CD8-positive, alpha-beta memory T cell (primary cell): ENCODE data around the gene MYCBP. TPM values are rescaled to one million over a fixed set of nuclear protein-coding genes. Genes with fewer than 3 reads are reported as not detected.

ENCODE experiments used
- CTCF ChIA-PET: fragments of 350-600 bp; sonication (Branson Sonifier 250); formaldehyde crosslinking; loops from one replicate; lab custom pipeline; 2021; ENCODE audit warnings: antibody characterized with exemption; lab: Charles Lee
- POLR2A ChIA-PET: fragments of 350-600 bp; sonication (Branson Sonifier 250); formaldehyde crosslinking; loops from one replicate; lab custom pipeline; 2021; ENCODE audit warnings: antibody characterized with exemption; lab: Charles Lee
- DNase-seq, 5 donors: peaks; one replicate each; pipeline versions ENCODE4 v3.0.0 to v3.0.0-alpha.2; 2020 to 2022; ENCODE audit warnings: mixed read lengths in 1 of 5
- H3K27ac ChIP-seq: one replicate; pipeline ENCODE4 v1.7.0; 2013; ENCODE audit warnings: low read depth, mild to moderate bottlenecking, low read length, moderate library complexity
- H3K27me3 ChIP-seq: 2 replicates; pipeline ENCODE4 v1.7.0; 2013; ENCODE audit warnings: low read length, mild to moderate bottlenecking; ENCODE audit not compliant: insufficient read depth, poor library complexity, severe bottlenecking
- H3K36me3 ChIP-seq: 2 replicates; pipeline ENCODE4 v1.7.0; 2013; ENCODE audit warnings: mild to moderate bottlenecking, low read length, moderate library complexity; ENCODE audit not compliant: insufficient read depth
- H3K4me1 ChIP-seq: 2 replicates; pipeline ENCODE4 v1.7.0; 2013; ENCODE audit warnings: mild to moderate bottlenecking, low read length, moderate library complexity; ENCODE audit not compliant: insufficient read depth
- H3K4me3 ChIP-seq: 2 replicates; pipeline ENCODE4 v1.7.0; 2013; ENCODE audit warnings: mild to moderate bottlenecking, low read length
- H3K9me3 ChIP-seq: 2 replicates; pipeline ENCODE4 v1.7.0; 2013; ENCODE audit warnings: mild to moderate bottlenecking, low read length
- H3K27ac Mint-ChIP-seq, 8 donors: one replicate each; pipeline ENCODE4 v1.8.0; 2020 to 2021; ENCODE audit warnings: mixed read lengths in 8 of 8, mild to moderate bottlenecking in 6 of 8, inconsistent platforms in 3 of 8, moderate library complexity in 3 of 8
- H3K27me3 Mint-ChIP-seq, 2 donors: one replicate each; pipeline ENCODE4 v1.8.0; 2020 to 2021; ENCODE audit warnings: mixed read lengths in 2 of 2, mild to moderate bottlenecking in 1 of 2, moderate library complexity in 1 of 2
- H3K36me3 Mint-ChIP-seq, 3 donors: one replicate each; pipeline ENCODE4 v1.8.0; 2020 to 2021; ENCODE audit warnings: mixed read lengths in 3 of 3, inconsistent platforms in 1 of 3, mild to moderate bottlenecking in 1 of 3
- H3K4me1 Mint-ChIP-seq, 3 donors: one replicate each; pipeline ENCODE4 v1.8.0; 2020 to 2021; ENCODE audit warnings: mixed read lengths in 3 of 3, inconsistent platforms in 1 of 3, mild to moderate bottlenecking in 1 of 3
- H3K4me3 Mint-ChIP-seq, 7 donors: one replicate each; pipeline ENCODE4 v1.8.0; 2020 to 2021; ENCODE audit warnings: mixed read lengths in 7 of 7, mild to moderate bottlenecking in 6 of 7, moderate library complexity in 4 of 7, inconsistent platforms in 2 of 7
- H3K9me3 Mint-ChIP-seq, 5 donors: one replicate each; pipeline ENCODE4 v1.8.0; 2020 to 2022; ENCODE audit warnings: mixed read lengths in 5 of 5, mild to moderate bottlenecking in 3 of 5, moderate library complexity in 2 of 5, inconsistent platforms in 1 of 5
- polyA plus RNA-seq: library from polyadenylated mRNA; unstranded; fragments of 300-500 nt; fragmentation: Illumina TruSeq; gene quantifications from one replicate; pipeline ENCODE4 v1.2.3, GENCODE V29; 2021
- total RNA-seq, 2 experiments: library from RNA; stranded (reverse); gene quantifications; one replicate each; pipeline ENCODE4 v1.2.3, GENCODE V29; 2021

Gene MYCBP
- total and polyA plus RNA-seq, 3 experiments from 2014 or later, result 63.4 to 74.3 (median 63.9) TPM

DNA sequence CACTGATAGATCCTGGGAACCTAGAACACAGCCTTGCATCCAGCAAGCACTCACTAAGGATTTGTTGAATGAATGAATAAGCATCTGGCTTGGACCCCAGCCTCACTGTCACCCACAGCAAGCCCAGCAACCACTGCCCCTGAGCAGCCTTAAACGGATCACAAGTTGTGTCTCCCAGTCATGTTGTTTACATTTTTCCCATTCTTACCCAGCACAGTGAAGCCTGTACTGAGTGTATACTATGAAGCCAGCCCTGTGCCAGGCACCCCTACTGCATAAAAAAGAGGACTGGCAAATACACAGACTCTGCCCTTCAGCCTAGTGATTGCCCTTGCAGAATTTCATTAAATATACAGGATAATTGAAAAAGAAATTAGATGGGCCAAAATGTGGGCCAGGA lies 43.8 kb downstream of the MYCBP start:
- H3K36me3 ChIP-seq, result no peaks in the 10 kb centered on the region
- no peak overlapping the region for H3K4me3 ChIP-seq
- Mint-ChIP-seq H3K4me3 (no peak overlapping the region), H3K4me1 (no peaks in the 10 kb centered on the region), H3K9me3 (no peaks in the 10 kb centered on the region), H3K36me3 (no peaks in the 10 kb centered on the region), H3K27ac (no peak overlapping the region), H3K27me3 (peaks cover 24 to 58% of the 10 kb centered on the region in 2 donors)
- no peak overlapping the region for H3K27ac ChIP-seq
- ChIA-PET POLR2A (no interaction called here), CTCF (no interaction called here)
- DNase-seq, result no peak
- H3K4me1 ChIP-seq, result no peaks in the 10 kb centered on the region
- no peaks in the 10 kb centered on the region for H3K9me3 ChIP-seq
- no peaks in the 10 kb centered on the region for H3K27me3 ChIP-seq

DNA sequence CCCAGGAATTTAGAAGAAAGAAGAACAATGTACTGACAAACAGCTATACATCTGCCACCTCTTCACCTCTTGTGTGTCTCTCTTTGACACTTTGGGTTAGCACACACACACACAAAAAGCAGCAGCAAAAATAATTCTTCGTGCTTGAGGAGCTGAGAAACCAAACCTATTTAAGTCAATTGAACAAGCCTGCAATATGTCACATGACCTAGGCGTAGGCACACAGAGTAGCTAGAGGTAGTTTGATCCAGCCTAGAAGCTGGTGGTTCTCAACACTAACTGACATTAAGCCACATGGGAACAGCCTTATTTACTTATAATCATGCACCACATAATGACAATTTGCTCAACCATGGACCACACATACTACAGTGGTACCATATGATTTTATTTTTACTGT lies 45.8 kb downstream of the MYCBP start:
- Histone ChIP-seq H3K4me3 (no peak overlapping the region), H3K27ac (no peak overlapping the region), H3K9me3 (no peaks in the 10 kb centered on the region), H3K27me3 (no peaks in the 10 kb centered on the region), H3K36me3 (no peaks in the 10 kb centered on the region), H3K4me1 (no peaks in the 10 kb centered on the region)
- Mint-ChIP-seq H3K4me1 (no peaks in the 10 kb centered on the region), H3K4me3 (no peak overlapping the region), H3K27me3 (peaks cover 29 to 70% of the 10 kb centered on the region in 2 donors), H3K9me3 (no peaks in the 10 kb centered on the region), H3K36me3 (no peaks in the 10 kb centered on the region), H3K27ac (no peak overlapping the region)
- DNase-seq, result no peak
- POLR2A ChIA-PET, result no interaction called here
- CTCF ChIA-PET, result interaction anchor here (1.2 kb wide), 1 partner anchor 9 kb away, joined by 3 read pairs; no protein-coding TSS in a partner anchor

DNA sequence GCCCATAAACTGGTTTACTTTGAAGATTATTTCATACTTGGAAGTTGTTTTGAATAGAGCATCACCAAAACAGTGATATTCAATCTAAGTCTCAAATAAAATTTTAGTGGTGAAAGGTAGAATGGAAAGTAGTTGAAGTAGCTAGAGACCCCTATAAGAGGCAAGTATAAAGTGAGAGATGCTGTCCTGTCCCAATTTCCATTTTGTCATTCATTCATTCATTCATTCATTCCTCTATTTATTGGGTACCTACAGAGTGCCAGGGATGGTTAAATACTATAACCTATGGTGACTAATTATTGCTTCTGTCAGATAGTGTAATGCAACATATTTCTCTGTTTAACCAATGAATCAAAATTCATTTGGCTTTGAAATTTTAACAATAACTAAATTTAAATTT lies 46.3 kb downstream of the MYCBP start:
- no peaks in the 10 kb centered on the region for H3K9me3 ChIP-seq
- no peak overlapping the region for H3K27ac ChIP-seq
- no peak for DNase-seq
- ChIA-PET POLR2A (no interaction called here), CTCF (interaction anchor here (1.2 kb wide), 1 partner anchor 8 kb away, joined by 3 read pairs; no protein-coding TSS in a partner anchor)
- H3K27ac Mint-ChIP-seq, result no peak overlapping the region
- H3K4me3 ChIP-seq, result no peak overlapping the region
- no peaks in the 10 kb centered on the region for H3K4me1 ChIP-seq
- H3K4me1 Mint-ChIP-seq, result no peaks in the 10 kb centered on the region
- H3K36me3 ChIP-seq, result no peaks in the 10 kb centered on the region
- no peaks in the 10 kb centered on the region for H3K9me3 Mint-ChIP-seq
- H3K27me3 Mint-ChIP-seq, result peaks cover 33 to 73% of the 10 kb centered on the region in 2 donors
- no peaks in the 10 kb centered on the region for H3K36me3 Mint-ChIP-seq
- no peak overlapping the region for H3K4me3 Mint-ChIP-seq
- no peaks in the 10 kb centered on the region for H3K27me3 ChIP-seq

DNA sequence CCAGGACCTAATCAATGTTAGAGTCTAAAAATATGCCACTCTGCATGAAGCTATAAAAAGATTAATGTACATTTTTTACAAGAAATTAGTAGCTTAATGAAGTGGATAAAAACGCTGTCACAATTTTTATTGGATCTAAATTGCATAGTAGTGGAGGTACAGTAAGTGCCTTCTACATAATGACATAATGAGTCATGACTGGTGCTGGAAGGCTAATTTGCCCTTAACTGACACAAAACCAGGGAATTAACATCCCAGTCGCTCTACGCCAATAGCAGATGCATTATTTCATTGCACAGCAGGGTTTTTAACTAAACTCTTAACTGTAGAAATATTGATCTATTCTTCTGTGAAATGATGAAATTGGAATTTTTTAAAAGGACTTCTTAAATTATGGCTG lies 46.9 kb downstream of the MYCBP start:
- DNase-seq, result no peak
- ChIA-PET CTCF (no interaction called here), POLR2A (no interaction called here)
- Histone ChIP-seq H3K4me3 (no peak overlapping the region), H3K27me3 (no peaks in the 10 kb centered on the region), H3K36me3 (no peaks in the 10 kb centered on the region), H3K4me1 (no peaks in the 10 kb centered on the region), H3K27ac (no peak overlapping the region), H3K9me3 (no peaks in the 10 kb centered on the region)
- Mint-ChIP-seq H3K36me3 (no peaks in the 10 kb centered on the region), H3K4me3 (no peak overlapping the region), H3K9me3 (no peaks in the 10 kb centered on the region), H3K4me1 (no peaks in the 10 kb centered on the region), H3K27me3 (peaks cover 38 to 76% of the 10 kb centered on the region in 2 donors), H3K27ac (no peak overlapping the region)

DNA sequence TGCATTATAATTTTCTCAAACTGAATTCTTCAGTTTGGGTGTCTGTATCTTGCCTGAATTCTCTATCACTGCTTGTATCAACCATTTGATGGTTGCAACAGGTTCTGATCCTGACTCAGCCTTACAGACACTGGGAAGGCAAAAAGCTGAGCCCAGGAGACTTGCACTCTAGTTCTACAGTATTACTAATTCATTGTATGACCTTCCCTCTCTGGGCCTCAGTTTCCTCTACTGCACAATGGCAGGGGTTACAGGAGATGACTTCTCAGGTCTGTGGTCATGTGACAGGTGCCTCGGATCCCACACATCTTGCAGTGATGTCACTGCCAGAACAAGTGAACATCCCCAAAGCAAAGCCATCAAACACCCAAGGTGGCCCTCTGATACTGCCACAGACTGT lies 52.3 kb downstream of the MYCBP start:
- Histone ChIP-seq H3K36me3 (no peaks in the 10 kb centered on the region), H3K9me3 (no peaks in the 10 kb centered on the region), H3K4me3 (no peak overlapping the region), H3K27ac (no peak overlapping the region), H3K27me3 (peaks cover 27% of the 10 kb centered on the region), H3K4me1 (peaks cover 8% of the 10 kb centered on the region)
- peaks cover 49 to 81% of the 10 kb centered on the region in 2 donors for H3K27me3 Mint-ChIP-seq
- no peak overlapping the region for H3K4me3 Mint-ChIP-seq
- H3K27ac Mint-ChIP-seq, result no peak overlapping the region
- ChIA-PET CTCF (interaction anchor here (1.4 kb wide), 1 partner anchor 26 kb away, joined by 3 read pairs; no protein-coding TSS in a partner anchor), POLR2A (no interaction called here)
- H3K9me3 Mint-ChIP-seq, result peaks cover 0 to 3% (median 2%) of the 10 kb centered on the region in 5 donors
- H3K4me1 Mint-ChIP-seq, result peaks cover 9 to 20% (median 13%) of the 10 kb centered on the region in 3 donors
- no peak for DNase-seq
- H3K36me3 Mint-ChIP-seq, result no peaks in the 10 kb centered on the region

DNA sequence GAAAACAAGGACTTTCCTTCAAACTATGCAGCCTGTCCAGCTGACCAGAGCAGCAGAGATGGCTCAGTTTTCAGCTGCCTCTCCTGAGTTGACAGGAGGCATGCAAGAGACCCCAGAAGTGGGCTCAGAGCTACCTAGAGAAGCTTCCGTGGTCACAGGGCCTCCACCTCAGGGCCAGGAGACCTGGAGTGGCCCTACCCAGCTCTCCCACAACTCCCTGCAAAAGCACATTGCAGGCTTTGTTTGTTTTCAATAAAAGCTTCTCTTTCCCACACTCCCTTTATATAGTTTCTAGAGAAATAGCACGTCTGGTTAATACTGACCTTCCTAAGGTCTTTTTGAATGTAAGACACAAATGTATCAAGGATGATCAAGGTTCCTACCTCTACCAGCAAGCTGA lies 53.6 kb downstream of the MYCBP start:
- no peak overlapping the region for H3K4me3 ChIP-seq
- ChIA-PET POLR2A (no interaction called here), CTCF (interaction anchor here (0.7 to 1.6 kb wide), 5 partner anchors 10 to 35 kb away, joined by 3 to 5 read pairs (median 3); no protein-coding TSS in a partner anchor)
- H3K4me1 Mint-ChIP-seq, result peaks cover 12 to 25% (median 19%) of the 10 kb centered on the region in 3 donors
- no peaks in the 10 kb centered on the region for H3K36me3 ChIP-seq
- H3K9me3 Mint-ChIP-seq, result peaks cover 0 to 4% (median 2%) of the 10 kb centered on the region in 5 donors
- peaks cover 34% of the 10 kb centered on the region for H3K27me3 ChIP-seq
- H3K9me3 ChIP-seq, result no peaks in the 10 kb centered on the region
- H3K27me3 Mint-ChIP-seq, result peaks cover 49 to 81% of the 10 kb centered on the region in 2 donors
- H3K27ac Mint-ChIP-seq, result peak overlapping the region in 1 of 8 donors; percentile 14
- no peaks in the 10 kb centered on the region for H3K36me3 Mint-ChIP-seq
- H3K4me1 ChIP-seq, result peaks cover 8% of the 10 kb centered on the region
- DNase-seq, result no peak
- no peak overlapping the region for H3K4me3 Mint-ChIP-seq
- no peak overlapping the region for H3K27ac ChIP-seq

DNA sequence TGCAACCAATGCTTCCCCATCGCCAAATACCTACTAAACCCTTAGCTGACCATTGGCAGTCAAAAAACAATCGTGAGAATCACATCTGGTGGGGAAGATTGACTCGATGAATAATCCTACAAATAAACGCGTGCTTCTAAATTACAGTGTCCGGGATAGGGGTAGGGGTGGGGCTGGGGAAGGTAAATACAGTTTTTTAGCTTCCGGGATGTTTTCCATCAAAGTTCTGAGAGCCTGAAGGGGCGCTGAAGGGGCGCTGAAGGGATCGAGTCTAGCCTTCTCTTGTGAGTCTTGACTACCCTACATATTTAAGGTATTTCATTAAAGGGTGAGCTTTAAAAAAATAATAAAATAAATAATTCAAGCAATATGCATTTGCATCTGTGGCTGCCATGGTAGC lies 54.1 kb downstream of the MYCBP start:
- peaks cover 12 to 25% (median 19%) of the 10 kb centered on the region in 3 donors for H3K4me1 Mint-ChIP-seq
- H3K36me3 Mint-ChIP-seq, result no peaks in the 10 kb centered on the region
- H3K36me3 ChIP-seq, result no peaks in the 10 kb centered on the region
- H3K4me3 Mint-ChIP-seq, result peak overlapping the region in 2 of 7 donors; percentile 29
- no peak for DNase-seq
- H3K27ac ChIP-seq, result no peak overlapping the region
- peaks cover 54 to 81% of the 10 kb centered on the region in 2 donors for H3K27me3 Mint-ChIP-seq
- H3K9me3 ChIP-seq, result no peaks in the 10 kb centered on the region
- H3K4me1 ChIP-seq, result peaks cover 8% of the 10 kb centered on the region
- peaks cover 0 to 5% (median 2%) of the 10 kb centered on the region in 5 donors for H3K9me3 Mint-ChIP-seq
- peak overlapping the region in 2 of 8 donors; percentile 14 to 19 for H3K27ac Mint-ChIP-seq
- no peak overlapping the region for H3K4me3 ChIP-seq
- CTCF ChIA-PET, result interaction anchor here (0.9 to 1.6 kb wide), 5 partner anchors 8 to 35 kb away, joined by 3 to 5 read pairs (median 3); no protein-coding TSS in a partner anchor
- POLR2A ChIA-PET, result no interaction called here
- H3K27me3 ChIP-seq, result peaks cover 34% of the 10 kb centered on the region

GRCh38 chr1:38818175-38818976 lies 54.8 kb downstream of the MYCBP start:
- no peaks in the 10 kb centered on the region for H3K36me3 Mint-ChIP-seq
- Histone ChIP-seq H3K9me3 (no peaks in the 10 kb centered on the region), H3K4me1 (peaks cover 8% of the 10 kb centered on the region), H3K4me3 (peak overlapping the region; percentile 28), H3K27ac (no peak overlapping the region), H3K36me3 (no peaks in the 10 kb centered on the region), H3K27me3 (peaks cover 34% of the 10 kb centered on the region)
- peaks cover 0 to 5% (median 2%) of the 10 kb centered on the region in 5 donors for H3K9me3 Mint-ChIP-seq
- peak overlapping the region in 3 of 7 donors; percentile 24 to 65 (median 29) for H3K4me3 Mint-ChIP-seq
- DNase-seq, result peak; percentile 6 to 51 (median 27)
- H3K27me3 Mint-ChIP-seq, result peaks cover 58 to 87% of the 10 kb centered on the region in 2 donors
- H3K4me1 Mint-ChIP-seq, result peaks cover 12 to 25% (median 19%) of the 10 kb centered on the region in 3 donors
- CTCF ChIA-PET, result interaction anchor here (0.8 to 1.6 kb wide), 5 partner anchors 9 to 36 kb away, joined by 3 to 5 read pairs (median 3); no protein-coding TSS in a partner anchor
- H3K27ac Mint-ChIP-seq, result no peak overlapping the region
- POLR2A ChIA-PET, result no interaction called here
